Nasal cavity respiratory epithelium epithelial cell of viscerocranial mucosa (primary cell): ENCODE data around the gene DNAJC4. TPM values are rescaled to one million over a fixed set of nuclear protein-coding genes. Genes with fewer than 3 reads are reported as not detected.

Source experiments
- total RNA-seq: library from RNA; depleted of rRNA; stranded (reverse); fragments of >200 nt; gene quantifications from 2 replicates; pipeline ENCODE4 v1.2.3, GENCODE V29; 2014

The DNAJC4 gene, protein sequence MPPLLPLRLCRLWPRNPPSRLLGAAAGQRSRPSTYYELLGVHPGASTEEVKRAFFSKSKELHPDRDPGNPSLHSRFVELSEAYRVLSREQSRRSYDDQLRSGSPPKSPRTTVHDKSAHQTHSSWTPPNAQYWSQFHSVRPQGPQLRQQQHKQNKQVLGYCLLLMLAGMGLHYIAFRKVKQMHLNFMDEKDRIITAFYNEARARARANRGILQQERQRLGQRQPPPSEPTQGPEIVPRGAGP
- total RNA-seq, result 10.3 and 16.2 TPM in 2 replicates

GRCh38 chr11:64230171-64230984 is at the start of gene DNAJC4:
TSS of gene DNAJC4 (plus strand) at chr11:64230548. CDS start at chr11:64230855, 307 bp downstream.

DNA sequence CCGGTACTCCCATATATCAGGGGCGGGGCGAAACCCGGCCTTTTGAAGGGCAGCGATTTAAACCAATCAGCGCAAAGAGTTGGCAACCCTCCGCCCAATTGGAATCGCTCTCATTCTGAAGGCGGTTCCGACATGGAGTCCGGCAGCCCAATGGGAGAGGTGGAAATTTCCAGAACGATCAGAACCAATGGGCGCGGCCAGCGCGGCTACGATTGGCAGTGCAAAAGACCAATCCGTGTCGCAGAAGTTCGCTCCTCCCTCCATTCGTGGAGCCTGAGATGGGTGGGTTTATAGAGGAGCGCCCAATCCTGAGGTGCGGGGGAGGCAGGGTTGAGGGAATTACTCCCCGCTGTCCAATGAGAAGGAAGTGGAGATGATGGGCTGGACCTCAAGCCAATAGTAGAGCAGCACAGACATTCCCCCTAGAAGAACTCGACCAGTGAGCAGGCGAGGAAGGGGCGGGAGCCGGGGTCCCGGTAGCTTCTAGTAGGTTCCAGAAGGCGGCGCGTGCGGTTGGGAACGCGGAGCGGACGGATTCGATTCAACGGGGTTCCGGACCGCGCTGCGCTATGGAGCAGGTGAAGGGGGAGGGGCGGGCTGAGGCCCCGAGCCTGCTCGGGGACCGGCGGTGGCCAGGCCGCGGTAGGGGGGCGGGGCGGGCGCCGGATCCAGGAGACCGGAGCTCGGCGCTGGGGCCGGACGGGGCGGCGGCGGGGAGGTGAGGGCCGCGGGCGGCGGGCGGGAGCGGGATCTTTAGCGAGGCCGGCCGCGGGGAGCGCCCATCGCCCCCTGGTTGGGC is 44.5 kb upstream of the DNAJC4 start, which contains the start of gene STIP1:
TSS of gene STIP1 (plus strand) at position 479 of the 799 bp plus-strand sequence. CDS start at position 570, 91 bp downstream.

GRCh38 chr11:64206457-64207255 is 23.7 kb upstream of the DNAJC4 start, which contains the start of gene FERMT3:
TSS of gene FERMT3 (plus strand) at chr11:64206721. CDS start at chr11:64207365, 644 bp downstream.

DNA sequence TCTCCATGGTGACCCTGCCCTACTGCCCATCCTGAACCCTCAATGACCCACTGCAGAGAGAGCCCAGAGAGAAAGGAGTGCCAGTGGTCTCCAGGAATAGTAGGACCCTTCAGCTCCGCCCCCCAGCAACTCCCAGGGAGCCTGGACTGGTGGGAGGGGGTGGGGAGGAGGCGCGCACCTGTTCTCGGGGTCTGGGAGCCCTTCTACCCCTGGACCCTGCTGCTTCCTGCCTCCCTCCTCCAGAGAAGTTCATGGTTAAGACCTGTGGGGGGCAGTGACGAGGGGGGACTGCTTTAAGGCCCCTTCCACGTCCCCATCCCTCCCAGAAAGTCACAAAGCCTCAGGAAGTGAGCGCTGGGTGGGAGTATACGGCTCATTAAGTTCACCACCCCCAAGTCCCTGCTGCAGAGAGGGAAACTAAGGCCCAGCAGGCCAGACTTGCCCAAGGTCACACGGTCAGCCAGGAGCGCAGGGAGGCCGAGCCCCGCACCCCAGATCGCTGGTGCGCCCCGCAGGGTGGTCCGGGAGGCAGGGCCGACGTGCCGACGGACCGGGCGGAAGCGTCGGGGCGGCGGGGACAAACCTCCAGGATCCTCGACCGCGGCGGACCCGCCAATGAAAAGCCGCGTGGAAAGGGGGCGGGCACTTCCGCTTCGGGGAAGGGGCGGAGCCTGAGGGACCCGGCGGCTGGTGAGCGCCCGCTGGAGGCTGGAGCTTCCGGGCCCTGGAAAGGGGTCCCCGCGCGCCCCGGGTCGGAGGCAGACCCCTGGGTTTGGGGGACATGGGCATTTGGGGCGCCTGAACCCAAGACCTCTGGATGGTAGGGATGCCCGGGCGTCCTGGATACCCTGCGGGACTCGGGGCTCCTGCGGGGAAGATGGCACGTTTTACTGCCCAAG is 4.5 kb upstream of the DNAJC4 start, which contains the start of the genes NUDT22 and TRPT1:
TSS of gene NUDT22 (plus strand) at position 667 of the 899 bp plus-strand sequence. CDS start 379 bp downstream, outside the sequence.
TSS of gene TRPT1 (minus strand) at position 579 of the 899 bp plus-strand sequence. CDS start at position 253, 326 bp downstream.

GRCh38 chr11:64233913-64234586 is 3.7 kb downstream of the DNAJC4 start, which contains the start of gene VEGFB:
TSS of gene VEGFB (plus strand) at chr11:64234584. CDS start at chr11:64234834, 250 bp downstream.

GRCh38 chr11:64240435-64241240 is 10.3 kb downstream of the DNAJC4 start, which contains the start of gene FKBP2:
TSS of gene FKBP2 (plus strand) at chr11:64241095. CDS start at chr11:64242388, 1,293 bp downstream.

DNA sequence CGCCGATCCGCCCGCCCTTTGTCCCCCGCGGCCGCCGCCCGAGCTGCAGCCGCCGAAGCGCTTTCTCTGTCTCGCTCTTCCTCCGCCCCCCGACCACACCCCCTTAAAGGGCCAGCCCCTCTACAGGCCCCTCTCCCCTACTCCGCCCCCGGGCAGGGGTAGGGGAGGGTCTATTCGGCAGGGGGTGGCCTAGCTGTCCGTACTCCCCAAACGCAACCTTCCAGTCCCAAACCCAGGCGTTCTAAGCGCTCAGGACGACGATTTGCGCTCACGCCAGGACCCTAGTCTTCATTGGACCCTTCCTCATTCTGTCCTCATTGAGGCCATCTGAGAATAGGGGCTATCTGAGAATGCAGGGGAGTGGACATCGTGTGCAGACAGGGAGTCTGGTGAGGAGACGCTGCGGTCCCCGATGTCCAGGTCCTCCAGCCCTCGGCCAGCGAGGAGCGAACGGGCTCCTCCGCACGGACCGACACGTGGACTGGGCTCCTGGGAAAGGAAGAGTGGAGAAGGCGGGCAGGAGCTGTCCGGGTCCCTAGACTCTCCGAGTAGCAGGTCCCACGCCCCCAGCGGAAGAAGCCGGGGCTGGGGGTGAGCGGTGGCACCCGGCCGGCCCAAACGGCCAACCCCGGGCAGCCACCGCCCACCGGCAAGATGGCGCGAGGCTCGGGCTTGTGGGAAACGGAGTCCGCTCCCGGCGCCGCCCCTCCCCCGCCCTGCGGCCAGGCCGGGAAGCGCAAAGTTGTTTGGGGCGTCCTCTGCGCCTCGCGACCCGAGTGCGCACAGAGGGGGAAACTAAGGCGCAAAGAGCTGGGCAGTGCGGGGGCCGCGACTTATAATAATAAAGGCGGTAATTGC is 16.8 kb downstream of the DNAJC4 start, which contains the start of gene PPP1R14B:
TSS of gene PPP1R14B (minus strand) at position 73 of the 858 bp plus-strand sequence. CDS start 270 bp downstream, outside the sequence.

DNA sequence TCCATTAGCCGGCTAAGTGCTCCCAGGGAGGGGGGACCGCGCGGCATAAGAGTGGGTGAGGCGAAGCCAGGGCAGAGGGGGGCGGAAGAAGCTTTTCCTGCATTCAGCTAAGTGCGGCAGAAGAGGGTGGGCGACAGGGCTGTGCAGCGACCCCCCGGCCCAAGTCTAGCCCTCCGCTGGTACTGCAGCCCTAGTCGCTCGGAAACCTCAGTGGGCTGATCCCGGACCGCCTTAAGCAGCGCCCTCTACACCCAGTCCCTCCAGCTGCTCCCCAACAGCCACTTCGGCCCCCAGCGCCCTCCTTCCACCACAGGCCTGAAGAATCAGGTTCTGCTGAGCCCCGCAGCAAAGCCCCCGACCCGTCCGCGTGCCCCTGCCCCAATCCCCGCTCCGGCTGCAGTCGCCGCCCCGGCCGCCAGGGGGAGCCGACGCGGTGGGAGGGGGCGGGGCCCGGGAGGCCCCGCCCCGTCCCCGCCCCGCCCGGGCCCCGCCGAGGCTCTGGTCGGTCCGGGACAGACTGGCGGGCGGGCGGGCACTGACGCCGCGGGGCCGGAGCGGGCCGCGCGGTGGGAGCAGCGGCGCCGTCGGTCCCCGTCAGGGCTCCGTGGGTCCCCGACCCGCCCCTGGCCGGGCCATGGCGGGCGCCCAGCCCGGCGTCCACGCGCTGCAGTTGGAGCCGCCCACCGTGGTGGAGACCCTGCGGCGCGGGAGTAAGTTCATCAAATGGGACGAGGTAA is 20.8 kb downstream of the DNAJC4 start, which contains the start of gene PLCB3:
TSS of gene PLCB3 (plus strand) at position 515 of the 737 bp plus-strand sequence. CDS start at position 635, 120 bp downstream.

Other genes starting within 250 kb of the DNAJC4 start
- 43.6 and 44.1 TPM in 2 replicates for gene OTUB1, start 244.1 kb upstream of the DNAJC4 start, total RNA-seq
- gene FLRT1, start 194.6 kb upstream of the DNAJC4 start, total RNA-seq, result 0.14 and 0.34 TPM in 2 replicates
- 19.4 and 26.3 TPM in 2 replicates for gene MACROD1, start 64.4 kb upstream of the DNAJC4 start, total RNA-seq
- 101 and 162 TPM in 2 replicates for gene STIP1, start 44.4 kb upstream of the DNAJC4 start, total RNA-seq
- 0.34 and 0.71 TPM in 2 replicates for gene FERMT3, start 23.8 kb upstream of the DNAJC4 start, total RNA-seq
- gene TRPT1, start 4.4 kb upstream of the DNAJC4 start, total RNA-seq, result 12.4 and 13.7 TPM in 2 replicates
- gene NUDT22, start 4.3 kb upstream of the DNAJC4 start, total RNA-seq, result 39.4 and 69.4 TPM in 2 replicates
- gene VEGFB, start 4.0 kb downstream of the DNAJC4 start, total RNA-seq, result 11.3 and 22.2 TPM in 2 replicates
- gene FKBP2, start 10.5 kb downstream of the DNAJC4 start, total RNA-seq, result 47.3 and 103 TPM in 2 replicates
- 145 and 308 TPM in 2 replicates for gene PPP1R14B, start 16.4 kb downstream of the DNAJC4 start, total RNA-seq
- 26.7 and 46.3 TPM in 2 replicates for gene PLCB3, start 21.0 kb downstream of the DNAJC4 start, total RNA-seq
- 35.6 and 76.6 TPM in 2 replicates for gene BAD, start 54.1 kb downstream of the DNAJC4 start, total RNA-seq
- 4.4 and 11.0 TPM in 2 replicates for gene GPR137, start 55.3 kb downstream of the DNAJC4 start, total RNA-seq
- not detected in 2 replicates for gene KCNK4, start 60.8 kb downstream of the DNAJC4 start, total RNA-seq
- gene CATSPERZ, start 69.8 kb downstream of the DNAJC4 start, total RNA-seq, result 0.14 and 0.34 TPM in 2 replicates
- gene ESRRA, start 75.0 kb downstream of the DNAJC4 start, total RNA-seq, result 85.4 and 102 TPM in 2 replicates
- 120 and 340 TPM in 2 replicates for gene TRMT112, start 87.0 kb downstream of the DNAJC4 start, total RNA-seq
- 188 and 482 TPM in 2 replicates for gene PRDX5, start 87.6 kb downstream of the DNAJC4 start, total RNA-seq
- 2.1 and 2.7 TPM in 2 replicates for gene CCDC88B, start 109.7 kb downstream of the DNAJC4 start, total RNA-seq
- gene RPS6KA4, start 128.6 kb downstream of the DNAJC4 start, total RNA-seq, result 44.1 and 54.2 TPM in 2 replicates